Erythroblast (primary cell): Measurements from ENCODE around the gene C20orf144.
A peak's percentile ranks its signal among the peaks of the same experiment; 100 is the strongest.

Experiments
- DNase-seq, 2 experiments: peaks; one replicate each; lab custom pipeline; 2025; lab: John Stamatoyannopoulos, UW
- GATA1 ChIP-seq: IDR thresholded peaks from 2 replicates; pipeline ENCODE4 v1.6.1; 2011; ENCODE audit warnings: low read depth, mild to moderate bottlenecking, control low read depth, low read length, moderate library complexity
- POLR2A ChIP-seq: IDR thresholded peaks from 2 replicates; pipeline ENCODE4 v1.6.1; 2011; ENCODE audit warnings: mild to moderate bottlenecking, low read length

The C20orf144 gene

DNA sequence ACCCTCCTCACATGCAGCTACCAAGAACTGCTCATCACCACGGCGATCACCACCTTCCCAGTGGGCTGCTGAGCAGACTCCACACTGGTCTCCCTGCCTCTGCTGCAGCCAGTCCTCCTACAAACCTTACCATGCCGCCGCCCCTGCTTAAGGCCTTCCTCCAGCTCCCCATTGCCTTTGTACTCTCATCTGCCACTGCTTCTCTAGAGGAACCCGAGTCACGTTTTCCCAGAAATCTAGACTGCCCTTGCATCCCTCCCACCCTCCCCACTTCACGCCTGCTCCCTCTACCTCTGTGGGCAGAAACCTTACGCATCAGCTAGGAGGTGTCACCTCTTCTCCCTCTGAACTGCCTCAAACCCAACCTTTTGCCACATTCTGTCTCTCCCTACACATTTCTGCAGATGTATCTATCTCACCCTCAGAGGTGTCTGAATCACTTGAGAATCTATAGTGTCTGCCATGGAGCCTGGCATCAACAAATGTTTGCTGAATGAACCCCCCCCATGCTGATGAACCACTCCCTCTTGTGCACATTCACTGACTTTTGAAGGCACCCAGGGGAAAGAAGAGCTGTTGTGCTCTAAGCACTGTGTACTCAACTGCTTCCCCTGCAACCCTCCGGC lies 19.7 kb downstream of the C20orf144 start:
- TF ChIP-seq POLR2A (no peak), GATA1 (no peak)
- DNase-seq: no peak

DNA sequence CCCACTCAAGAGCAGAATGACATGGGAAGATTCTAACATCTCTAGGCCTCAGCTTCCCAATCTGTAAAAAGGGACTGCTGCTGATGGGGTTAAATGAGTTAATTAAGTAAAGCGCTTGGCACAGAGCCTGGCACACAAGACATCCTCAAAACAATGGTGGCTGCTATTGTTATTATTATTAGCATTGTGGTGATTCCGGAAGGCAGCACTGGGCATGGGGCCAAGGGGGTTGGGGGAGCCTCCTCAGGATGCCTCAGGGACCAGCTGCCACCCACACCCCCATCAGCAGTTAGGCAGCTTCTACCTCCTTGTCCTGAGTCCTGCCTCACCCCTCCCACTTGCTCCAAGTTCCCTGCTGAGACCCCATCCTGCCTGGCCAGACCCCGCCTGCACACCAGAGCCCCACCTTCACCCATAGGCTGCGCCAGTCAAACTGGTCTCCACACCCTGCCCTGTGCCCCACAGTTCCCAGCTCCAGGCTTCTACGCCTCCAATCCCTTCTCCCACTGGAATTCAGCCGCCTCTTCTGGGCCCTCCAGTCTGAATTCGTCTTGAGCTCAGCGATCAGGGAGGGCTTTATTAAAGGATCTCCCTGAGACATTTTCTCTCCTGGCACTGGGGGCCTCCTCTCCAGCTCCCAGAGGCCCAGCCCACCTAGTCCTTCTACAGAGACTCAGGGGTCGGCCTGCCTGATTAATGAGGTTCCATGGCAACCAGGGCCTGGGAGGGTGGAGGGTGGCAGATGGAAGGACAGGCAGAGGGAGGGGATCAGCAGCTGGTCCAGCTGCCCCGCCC lies 22.6 kb downstream of the C20orf144 start:
- peak in 1 of 2 experiments; percentile 50 for DNase-seq

DNA sequence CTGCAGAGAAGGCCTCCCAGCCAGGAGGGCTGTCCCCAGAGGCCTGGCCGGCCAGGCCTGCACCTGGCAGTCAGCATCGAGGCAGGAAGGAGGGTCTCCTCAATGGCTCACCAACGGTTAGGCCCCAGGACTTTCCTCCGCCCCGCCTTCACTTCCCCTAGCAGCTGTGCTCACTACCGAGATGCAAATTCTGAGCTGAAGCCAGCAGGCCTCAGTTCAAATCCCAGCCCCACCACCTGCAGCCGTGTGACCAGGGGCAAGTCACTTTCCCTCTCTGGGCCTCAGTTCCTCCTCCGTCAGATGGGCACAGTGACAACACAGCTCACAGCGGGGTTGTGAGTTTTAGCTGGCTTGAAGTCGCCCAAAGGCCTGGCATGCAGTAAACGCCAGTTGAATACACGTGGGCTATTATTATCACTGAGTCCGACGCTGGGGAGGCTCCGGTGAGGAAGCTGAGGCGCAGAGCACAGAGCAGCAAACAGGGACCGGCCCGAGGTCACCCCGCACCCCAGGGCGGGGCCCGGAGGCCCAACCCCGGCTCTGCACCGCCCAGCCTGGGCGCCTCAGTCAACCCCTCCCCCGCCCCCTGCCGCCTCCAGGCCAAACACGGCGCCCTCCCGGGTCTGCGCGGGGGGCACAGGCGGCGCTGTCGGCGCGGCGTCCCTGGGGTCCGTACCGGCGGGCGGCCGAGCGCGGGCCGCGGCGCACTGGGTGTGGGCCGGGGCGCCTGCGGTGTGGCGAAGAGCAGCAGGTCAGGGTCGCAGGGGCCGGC lies 23.4 kb downstream of the C20orf144 start:
- no peak for TF ChIP-seq POLR2A
- no peak for TF ChIP-seq GATA1
- DNase-seq: peak; percentile 86 to 87

More for the DNA sequence above, 22.6 kb downstream of the C20orf144 start:
- TF ChIP-seq GATA1 (no peak), POLR2A (no peak)

DNA sequence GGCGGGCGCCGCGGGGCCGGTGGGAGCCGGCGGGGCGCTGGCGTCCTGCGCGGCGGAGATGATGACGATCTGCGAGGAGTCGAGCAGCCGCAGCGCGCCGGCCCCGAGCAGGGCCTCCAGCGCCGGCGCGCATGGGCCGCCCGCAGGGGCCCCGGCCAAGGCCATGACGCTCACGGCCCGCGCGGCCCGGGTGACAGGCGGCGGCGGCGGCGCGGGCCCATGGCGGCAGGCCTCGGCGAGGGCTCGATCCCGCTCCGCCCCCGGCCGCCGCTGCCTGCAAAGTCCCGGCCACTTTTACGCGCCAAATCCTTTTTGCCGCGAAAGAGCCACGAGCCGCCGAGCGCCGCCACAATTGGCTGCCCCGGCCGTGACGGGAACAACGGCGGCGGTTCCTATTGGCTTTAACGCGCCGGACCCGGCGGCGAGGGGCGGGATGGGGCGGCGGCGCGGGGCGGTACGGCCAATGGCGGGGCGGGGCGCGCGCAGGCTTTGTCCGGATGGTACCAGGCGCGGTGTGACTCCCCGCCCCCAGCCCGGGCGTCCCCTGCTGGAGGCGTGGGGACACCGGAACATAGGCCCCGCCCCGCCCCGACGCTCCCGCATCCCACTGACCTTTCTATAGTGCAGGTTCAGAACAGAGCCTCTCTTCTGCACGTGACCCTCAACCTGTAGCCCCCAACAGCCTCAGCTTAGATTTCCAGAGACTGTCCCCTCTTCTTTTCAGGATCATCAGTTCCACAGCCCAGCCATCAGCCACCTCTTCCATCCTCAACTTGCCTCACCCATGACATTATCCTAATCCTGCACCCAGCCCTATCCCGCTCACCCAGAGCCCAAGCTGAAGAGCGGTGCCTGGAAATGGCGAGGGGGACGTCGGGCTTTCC lies 24.2 kb downstream of the C20orf144 start, which contains the start of gene E2F1:
E2F1 (minus strand) TSS at position 286 of the 884 bp plus-strand sequence; CDS start at position 165, 121 bp downstream.
- peak; percentile 95 to 97 for DNase-seq
- TF ChIP-seq GATA1 (no peak), POLR2A (no peak)

DNA sequence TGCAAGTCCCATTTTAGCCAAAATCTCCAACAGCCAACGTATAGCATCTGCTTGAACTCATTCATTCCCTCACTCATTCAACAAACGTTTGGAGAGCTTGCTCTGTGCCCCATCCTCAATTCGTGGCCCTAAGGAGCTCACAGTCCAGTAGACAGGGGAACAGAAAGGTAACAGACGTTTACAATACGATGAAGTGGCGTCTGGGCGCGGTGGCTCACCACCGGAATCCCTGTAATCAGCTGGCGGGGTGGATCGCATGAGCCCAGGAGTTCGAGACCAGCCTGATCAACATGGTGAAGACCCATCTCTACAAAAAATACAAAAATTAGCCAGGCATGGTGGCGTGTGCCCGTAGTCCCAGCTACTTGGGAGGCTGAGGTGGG lies 24.8 kb downstream of the C20orf144 start:
- TF ChIP-seq GATA1: no peak
- TF ChIP-seq POLR2A: no peak
- DNase-seq: no peak

DNA sequence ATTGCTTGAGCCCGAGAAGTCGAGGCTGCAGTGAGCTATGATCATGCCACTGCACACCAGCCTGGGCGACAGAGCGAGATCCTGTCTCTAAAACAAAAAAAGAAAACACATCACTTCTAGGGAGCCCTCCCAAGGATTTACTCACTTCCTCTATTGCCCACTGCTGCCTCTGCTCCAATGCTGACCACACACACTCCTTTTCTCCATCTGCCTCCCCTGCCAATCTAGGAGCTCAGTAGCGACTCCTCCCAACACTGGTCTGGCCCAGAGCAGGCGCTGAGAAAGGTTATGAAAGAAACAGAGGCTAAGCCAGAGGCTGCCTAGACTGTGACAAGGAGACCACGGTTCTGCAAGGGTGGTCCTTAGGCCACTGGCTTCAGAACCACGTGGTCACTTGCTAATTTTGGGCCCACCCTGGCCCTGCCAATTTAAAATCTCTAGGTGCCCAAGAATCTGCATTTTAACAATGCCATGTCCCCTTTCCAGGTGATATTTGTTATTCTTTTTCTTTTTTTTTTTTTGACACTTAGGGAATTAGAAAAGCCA lies 25.3 kb downstream of the C20orf144 start:
- peak; percentile 29 for DNase-seq
- no peak for TF ChIP-seq POLR2A
- TF ChIP-seq GATA1: no peak

DNA sequence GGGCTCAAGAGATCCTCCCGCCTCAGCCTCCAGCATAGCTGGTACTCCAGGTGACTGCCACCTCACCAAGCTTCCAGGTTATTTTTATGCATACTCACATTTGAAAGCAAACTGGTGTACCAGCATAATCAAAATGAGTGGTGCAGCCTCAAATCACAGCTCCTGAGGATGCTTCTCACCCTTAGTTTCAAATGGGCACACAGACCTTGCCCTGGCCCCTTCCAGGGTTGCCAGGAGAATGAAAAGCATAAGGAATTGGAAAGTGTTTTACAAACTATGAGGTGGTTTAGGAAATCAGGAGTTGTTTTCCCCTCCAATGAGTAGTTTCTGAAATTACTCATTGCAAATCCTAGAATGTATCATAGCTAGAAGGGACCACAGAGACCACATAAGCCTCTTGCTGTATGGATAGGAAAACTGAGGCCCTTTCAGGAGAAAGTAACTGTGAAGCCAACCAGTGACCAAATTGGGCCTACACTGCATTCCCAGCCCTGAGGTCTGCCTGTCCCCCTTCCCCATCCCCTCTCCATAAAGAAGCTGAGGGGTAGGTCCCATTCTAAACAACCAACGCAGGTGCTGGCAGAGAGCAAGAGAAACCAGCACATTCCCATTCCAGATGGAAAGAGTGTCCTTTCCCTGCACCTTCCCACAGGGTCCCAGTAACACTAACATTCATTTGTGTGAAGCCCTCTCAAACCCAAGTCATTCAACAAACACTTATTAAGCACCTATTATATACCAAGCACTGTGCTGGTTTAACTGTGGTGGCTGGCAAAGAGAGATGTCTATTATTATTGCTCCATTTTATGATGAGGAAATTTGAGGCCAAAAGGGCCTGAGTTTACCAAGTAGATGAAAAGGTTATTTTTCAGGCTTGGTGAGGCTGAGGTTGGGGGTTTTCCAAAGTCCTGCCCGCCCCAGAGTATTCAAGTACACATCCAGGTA lies 26.1 kb downstream of the C20orf144 start:
- DNase-seq: peak in 1 of 2 experiments; percentile 53

DNA sequence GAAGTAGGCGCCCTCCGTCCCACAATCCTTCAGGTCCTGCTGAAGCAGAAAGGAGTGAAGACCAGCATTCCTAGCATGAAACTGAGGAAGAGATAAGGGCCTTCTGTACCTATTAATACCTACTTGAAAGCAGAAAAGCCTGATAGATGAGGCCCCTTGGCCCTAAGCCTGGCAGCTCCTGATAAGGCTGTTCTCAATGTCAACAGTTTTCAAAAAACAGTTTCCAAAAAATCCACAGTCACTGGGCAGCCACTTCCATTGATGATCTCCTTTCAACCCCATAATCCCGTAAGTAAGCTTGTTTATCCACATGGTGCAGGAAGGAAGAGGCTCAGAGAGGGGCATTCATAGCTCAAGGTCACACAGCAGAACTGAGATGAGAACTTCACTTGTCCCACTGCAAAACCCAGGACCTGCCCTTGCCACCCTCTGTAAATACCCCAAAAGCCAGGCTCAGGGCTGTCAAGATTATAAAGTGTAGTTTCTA lies 26.9 kb downstream of the C20orf144 start:
- TF ChIP-seq POLR2A (no peak), GATA1 (peak; percentile 27)
- DNase-seq: peak; percentile 89 to 92

More for the DNA sequence above, 26.1 kb downstream of the C20orf144 start:
- TF ChIP-seq POLR2A (no peak), GATA1 (no peak)

DNA sequence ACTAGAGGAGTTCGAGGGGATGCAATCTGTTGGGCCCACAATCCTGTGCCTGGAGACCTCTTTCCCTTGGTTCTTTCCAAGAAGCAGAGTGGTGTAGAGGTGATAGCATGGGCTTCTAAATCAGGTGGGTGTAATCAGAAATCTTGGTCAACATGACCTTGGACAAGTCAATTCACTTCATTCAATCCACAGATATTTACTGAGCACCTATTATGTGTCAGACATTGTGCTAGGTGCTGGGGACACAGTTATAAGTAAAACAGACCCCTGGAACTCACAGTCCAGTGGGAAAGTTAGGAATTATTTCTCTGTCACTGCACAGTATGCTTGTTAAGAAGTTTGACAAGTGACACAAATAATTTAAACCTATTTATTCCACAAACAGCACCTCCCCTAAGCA lies 27.4 kb downstream of the C20orf144 start:
- no peak for TF ChIP-seq GATA1
- no peak for TF ChIP-seq POLR2A
- DNase-seq: peak; percentile 44 to 66

DNA sequence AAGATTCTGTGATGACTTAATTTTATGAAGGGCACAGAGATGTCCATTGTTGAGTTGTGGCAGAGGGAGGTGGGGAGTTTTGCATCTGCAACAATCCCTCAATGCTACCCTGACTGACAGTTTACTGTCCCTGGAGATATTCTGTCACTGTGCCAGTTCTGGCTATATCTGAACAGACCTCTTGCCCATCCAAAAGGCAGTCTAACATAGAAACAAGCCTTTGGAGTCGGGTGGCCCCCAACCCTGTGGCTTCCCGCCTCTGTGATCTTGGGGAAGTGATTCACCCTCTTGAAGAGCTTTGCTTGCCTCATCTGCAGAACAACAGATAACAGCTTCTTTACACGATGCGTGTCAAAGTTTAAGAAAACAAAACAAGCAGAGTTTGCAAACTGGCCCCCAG lies 27.8 kb downstream of the C20orf144 start:
- peak; percentile 92 to 96 for DNase-seq
- TF ChIP-seq GATA1: peak; percentile 34
- no peak for TF ChIP-seq POLR2A

DNA sequence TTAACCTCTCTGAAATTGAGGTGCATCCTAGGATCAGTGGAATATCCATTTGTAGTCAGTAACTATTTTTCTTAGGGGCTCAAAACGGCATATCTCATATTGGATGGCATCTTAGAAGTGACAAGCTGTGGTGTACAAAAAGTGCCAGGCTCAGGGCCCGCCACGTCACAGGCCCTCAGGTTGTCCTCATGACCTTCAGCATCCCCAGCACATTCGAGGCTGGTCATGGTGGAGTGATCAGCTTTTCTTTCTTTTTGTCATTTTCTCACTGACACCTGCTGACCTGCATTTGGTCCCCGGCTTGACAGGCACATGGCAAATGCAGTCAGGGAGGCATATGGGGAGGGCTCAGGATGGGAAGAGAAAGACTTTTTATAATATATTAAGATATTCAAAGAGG lies 31.2 kb downstream of the C20orf144 start:
- no peak for TF ChIP-seq GATA1
- TF ChIP-seq POLR2A: no peak
- no peak for DNase-seq
